ENCODE measurements around the gene VAMP2. TPM values are rescaled to one million over a fixed set of nuclear protein-coding genes. Genes with fewer than 3 reads are reported as not detected.
A peak's percentile ranks its signal among the peaks of the same experiment; 100 is the strongest.

Gene VAMP2
- total and polyA plus RNA-seq, 3 donors from 2014 or later: 66.3 to 116 (median 76.5) TPM

- 85 to 86% methylated on average over 6 of the region's 6 CpGs for WGBS, 2 donors
- Histone ChIP-seq H3K4me1 (peaks cover 7% of the 10 kb centered on the region), H3K9me3 (no peaks in the 10 kb centered on the region), H3K4me3 (no peak overlapping the region), H3K27me3 (no peaks in the 10 kb centered on the region), H3K27ac (no peak overlapping the region), H3K36me3 (ENCODE audit: low read depth, missing control alignments) (no peaks in the 10 kb centered on the region)
- TF ChIP-seq POLR2A (IDR thresholded peaks at IDR 0.05) (no peak), CTCF (IDR thresholded peaks at IDR 0.05) (no peak)
- DNase-seq: no peak
- intact Hi-C loops (cut with DNase I; ENCODE audit: low total_unique reads): no loop called here
Observed at GRCh38 chr17:8110907-8111306, 51.8 kb downstream of the VAMP2 start.

GRCh38 chr17:8110456-8110804, 52.3 kb downstream of the VAMP2 start:
- H3K4me3 ChIP-seq: peak overlapping the region in 1 of 2 donors; percentile 32
- no peak for TF ChIP-seq CTCF (IDR thresholded peaks at IDR 0.05)
- TF ChIP-seq POLR2A (IDR thresholded peaks at IDR 0.05): no peak
- H3K36me3 ChIP-seq (ENCODE audit: low read depth, missing control alignments): no peaks in the 10 kb centered on the region
- no peaks in the 10 kb centered on the region for H3K27me3 ChIP-seq
- H3K4me1 ChIP-seq: peaks cover 7% of the 10 kb centered on the region
- 23 to 33% methylated on average over 7 to 10 of the region's 10 CpGs for WGBS, 2 donors
- H3K9me3 ChIP-seq: no peaks in the 10 kb centered on the region
- intact Hi-C loops (cut with DNase I; ENCODE audit: low total_unique reads): no loop called here
- no peak for DNase-seq
- no peak overlapping the region for H3K27ac ChIP-seq

- TF ChIP-seq CTCF (IDR thresholded peaks at IDR 0.05) (peak in 2 of 3 experiments; percentile 62 to 67), POLR2A (IDR thresholded peaks at IDR 0.05) (no peak)
- H3K4me3 ChIP-seq: peak overlapping the region; percentile 18 to 32
- H3K27me3 ChIP-seq: no peaks in the 10 kb centered on the region
- 0 to 8% methylated on average over 5 to 63 of the region's 63 CpGs for WGBS, 2 donors
- intact Hi-C loops (cut with DNase I; ENCODE audit: low total_unique reads): no loop called here
- H3K27ac ChIP-seq: no peak overlapping the region
- H3K9me3 ChIP-seq: no peaks in the 10 kb centered on the region
- H3K4me1 ChIP-seq: peaks cover 7% of the 10 kb centered on the region
- DNase-seq: peak; percentile 75
- no peaks in the 10 kb centered on the region for H3K36me3 ChIP-seq (ENCODE audit: low read depth, missing control alignments)
Observed at GRCh38 chr17:8109661-8110455, 52.9 kb downstream of the VAMP2 start.

MicroRNA genes within 50 kb of the gene (microRNA counts, 767-probe panel; counts per million panel counts)
- 0 to 152 counts per million in 2 donors for microRNA hsa-miR-4521

Small RNA genes within 50 kb of the gene (microRNA-seq; reads per million reads assigned to microRNA genes)
- 0 reads per million in 2 donors for gene MIR4521 (ENCODE audit: borderline number of aligned reads in 2 of 2, borderline replicate concordance in 1 of 2)
- 0.70 to 2.1 reads per million in 2 donors for gene MIR6883 (ENCODE audit: borderline number of aligned reads in 2 of 2, borderline replicate concordance in 1 of 2)

Other genes with a start within 250 kb of the VAMP2 start
- gene RNF227, start 246.7 kb downstream of the VAMP2 start, total RNA-seq: 10 to 100 TPM; 16.2 to 27.9 TPM
- 6.5 TPM for gene RNF227, start 246.7 kb downstream of the VAMP2 start, polyA plus RNA-seq (ENCODE audit: insufficient read depth, low read depth, low replicate concordance)
- 1 to 10 TPM; 4.3 to 5.2 TPM for gene KCNAB3, start 233.1 kb downstream of the VAMP2 start, total RNA-seq
- gene KCNAB3, start 233.1 kb downstream of the VAMP2 start, polyA plus RNA-seq (ENCODE audit: insufficient read depth, low read depth, low replicate concordance): 3.3 TPM
- gene TRAPPC1, start 231.0 kb downstream of the VAMP2 start, total RNA-seq: 10 to 100 TPM; 76.1 to 96.1 TPM
- gene TRAPPC1, start 231.0 kb downstream of the VAMP2 start, polyA plus RNA-seq (ENCODE audit: insufficient read depth, low read depth, low replicate concordance): 115 TPM
- gene CNTROB, start 230.7 kb downstream of the VAMP2 start, total RNA-seq: 100 to 1,000 TPM in 1 of 2 donors, 10 to 100 TPM in 1; 79.2 to 111 TPM
- 153 TPM for gene CNTROB, start 230.7 kb downstream of the VAMP2 start, polyA plus RNA-seq (ENCODE audit: insufficient read depth, low read depth, low replicate concordance)
- 1 to 10 TPM; 1.3 to 1.7 TPM for gene GUCY2D, start 160.3 kb downstream of the VAMP2 start, total RNA-seq
- 2.4 TPM for gene GUCY2D, start 160.3 kb downstream of the VAMP2 start, polyA plus RNA-seq (ENCODE audit: insufficient read depth, low read depth, low replicate concordance)
- gene ALOX15B, start 123.9 kb downstream of the VAMP2 start, total RNA-seq: 1 to 10 TPM in 1 of 2 donors, under 1 TPM in 1; 0.79 to 2.2 TPM
- gene ALOX15B, start 123.9 kb downstream of the VAMP2 start, polyA plus RNA-seq (ENCODE audit: insufficient read depth, low read depth, low replicate concordance): 1.8 TPM
- gene ALOX12B, start 75.2 kb downstream of the VAMP2 start, total RNA-seq: under 1 TPM; 0.87 to 0.99 TPM
- 1.1 TPM for gene ALOX12B, start 75.2 kb downstream of the VAMP2 start, polyA plus RNA-seq (ENCODE audit: insufficient read depth, low read depth, low replicate concordance)
- 1 to 10 TPM; 2.2 to 4.3 TPM for gene ALOXE3, start 44.4 kb downstream of the VAMP2 start, total RNA-seq
- gene ALOXE3, start 44.4 kb downstream of the VAMP2 start, polyA plus RNA-seq (ENCODE audit: insufficient read depth, low read depth, low replicate concordance): 2.7 TPM
- under 1 TPM in 1 of 2 donors, not detected in 1; 0.31 TPM for gene HES7, start 38.8 kb downstream of the VAMP2 start, total RNA-seq
- gene HES7, start 38.8 kb downstream of the VAMP2 start, polyA plus RNA-seq (ENCODE audit: insufficient read depth, low read depth, low replicate concordance): 0.25 TPM
- 100 to 1,000 TPM in 1 of 2 donors, 10 to 100 TPM in 1; 96.0 to 119 TPM for gene PER1, start 10.5 kb downstream of the VAMP2 start, total RNA-seq
- 55.1 TPM for gene PER1, start 10.5 kb downstream of the VAMP2 start, polyA plus RNA-seq (ENCODE audit: insufficient read depth, low read depth, low replicate concordance)
- 10 to 100 TPM; 17.2 to 23.2 TPM for gene TMEM107, start 13.4 kb upstream of the VAMP2 start, total RNA-seq
- gene TMEM107, start 13.4 kb upstream of the VAMP2 start, polyA plus RNA-seq (ENCODE audit: insufficient read depth, low read depth, low replicate concordance): 31.8 TPM
- 10 to 100 TPM in 1 of 2 donors, 1 to 10 TPM in 1; 8.7 to 10.4 TPM for gene BORCS6, start 27.2 kb upstream of the VAMP2 start, total RNA-seq
- gene BORCS6, start 27.2 kb upstream of the VAMP2 start, polyA plus RNA-seq (ENCODE audit: insufficient read depth, low read depth, low replicate concordance): 8.5 TPM
- 1 to 10 TPM; 2.4 to 3.7 TPM for gene AURKB, start 47.6 kb upstream of the VAMP2 start, total RNA-seq
- 3.2 TPM for gene AURKB, start 47.6 kb upstream of the VAMP2 start, polyA plus RNA-seq (ENCODE audit: insufficient read depth, low read depth, low replicate concordance)
- gene CTC1, start 85.1 kb upstream of the VAMP2 start, total RNA-seq: 10 to 100 TPM; 30.3 to 40.0 TPM
- 22.8 TPM for gene CTC1, start 85.1 kb upstream of the VAMP2 start, polyA plus RNA-seq (ENCODE audit: insufficient read depth, low read depth, low replicate concordance)
- gene PFAS, start 86.3 kb upstream of the VAMP2 start, total RNA-seq: 10 to 100 TPM; 33.3 to 40.5 TPM
- 17.6 TPM for gene PFAS, start 86.3 kb upstream of the VAMP2 start, polyA plus RNA-seq (ENCODE audit: insufficient read depth, low read depth, low replicate concordance)
- 10 to 100 TPM; 37.5 to 43.0 TPM for gene RANGRF, start 125.7 kb upstream of the VAMP2 start, total RNA-seq
- 163 TPM for gene RANGRF, start 125.7 kb upstream of the VAMP2 start, polyA plus RNA-seq (ENCODE audit: insufficient read depth, low read depth, low replicate concordance)
- gene SLC25A35, start 132.5 kb upstream of the VAMP2 start, total RNA-seq: 10 to 100 TPM; 13.1 to 28.2 TPM
- gene SLC25A35, start 132.5 kb upstream of the VAMP2 start, polyA plus RNA-seq (ENCODE audit: insufficient read depth, low read depth, low replicate concordance): 29.9 TPM
- gene ARHGEF15, start 147.3 kb upstream of the VAMP2 start, total RNA-seq: 10 to 100 TPM in 1 of 2 donors, 1 to 10 TPM in 1; 4.5 to 13.4 TPM
- gene ARHGEF15, start 147.3 kb upstream of the VAMP2 start, polyA plus RNA-seq (ENCODE audit: insufficient read depth, low read depth, low replicate concordance): 4.2 TPM
- gene ODF4, start 176.9 kb upstream of the VAMP2 start, total RNA-seq: 1 to 10 TPM; 5.3 to 7.7 TPM
- gene ODF4, start 176.9 kb upstream of the VAMP2 start, polyA plus RNA-seq (ENCODE audit: insufficient read depth, low read depth, low replicate concordance): 34.0 TPM
- gene RPL26, start 220.2 kb upstream of the VAMP2 start, total RNA-seq: 1,000 to 10,000 TPM in 1 of 2 donors, 100 to 1,000 TPM in 1; 769 to 1,617 TPM
- gene RPL26, start 220.2 kb upstream of the VAMP2 start, polyA plus RNA-seq (ENCODE audit: insufficient read depth, low read depth, low replicate concordance): 1,360 TPM
- under 1 TPM in 1 of 2 donors, not detected in 1; 0.06 TPM for gene RNF222, start 234.9 kb upstream of the VAMP2 start, total RNA-seq
- not detected for gene RNF222, start 234.9 kb upstream of the VAMP2 start, polyA plus RNA-seq (ENCODE audit: insufficient read depth, low read depth, low replicate concordance)